Progenitor cell of endocrine pancreas (in vitro differentiated cells): Measurements from ENCODE around the gene ACBD6. TPM values are rescaled to one million over a fixed set of nuclear protein-coding genes. Genes with fewer than 3 reads are reported as not detected.

Experiments
- DNase-seq: peaks from one replicate; pipeline ENCODE4 v3.0.0; 2021; ENCODE audit warnings: low spot score; ENCODE audit not compliant: unreplicated experiment
- H3K27ac Mint-ChIP-seq: 2 replicates; pipeline ENCODE4 v1.8.0; 2021; ENCODE audit warnings: mild to moderate bottlenecking, moderate library complexity, mixed read lengths
- H3K27me3 Mint-ChIP-seq: 2 replicates; pipeline ENCODE4 v1.8.0; 2021; ENCODE audit warnings: mixed read lengths
- H3K36me3 Mint-ChIP-seq: 2 replicates; pipeline ENCODE4 v1.8.0; 2022; ENCODE audit warnings: mixed read lengths; ENCODE audit not compliant: insufficient read depth
- H3K4me1 Mint-ChIP-seq: 2 replicates; pipeline ENCODE4 v1.8.0; 2021; ENCODE audit warnings: low read depth, mixed read lengths
- H3K4me3 Mint-ChIP-seq: 2 replicates; pipeline ENCODE4 v1.8.0; 2021; ENCODE audit warnings: low read depth, mild to moderate bottlenecking, moderate library complexity, mixed read lengths
- H3K9me3 Mint-ChIP-seq: 2 replicates; pipeline ENCODE4 v1.8.0; 2021; ENCODE audit warnings: low read depth, mixed read lengths
- total RNA-seq: library from RNA; stranded (reverse); gene quantifications from 2 replicates; pipeline ENCODE4 v1.2.1, GENCODE V29; 2021
- TF ChIP-seq, protein P1 (sequence below): fragments of 200-600 bp; sonication (generic); IDR thresholded peaks from one replicate; pipeline ENCODE4 v1.5.0; 2021; ENCODE audit warnings: antibody characterized with exemption, mild to moderate bottlenecking; ENCODE audit not compliant: unreplicated experiment

ACBD6 gene
- total RNA-seq, 1 donor from 2014 or later, result 54.2 TPM

DNA sequence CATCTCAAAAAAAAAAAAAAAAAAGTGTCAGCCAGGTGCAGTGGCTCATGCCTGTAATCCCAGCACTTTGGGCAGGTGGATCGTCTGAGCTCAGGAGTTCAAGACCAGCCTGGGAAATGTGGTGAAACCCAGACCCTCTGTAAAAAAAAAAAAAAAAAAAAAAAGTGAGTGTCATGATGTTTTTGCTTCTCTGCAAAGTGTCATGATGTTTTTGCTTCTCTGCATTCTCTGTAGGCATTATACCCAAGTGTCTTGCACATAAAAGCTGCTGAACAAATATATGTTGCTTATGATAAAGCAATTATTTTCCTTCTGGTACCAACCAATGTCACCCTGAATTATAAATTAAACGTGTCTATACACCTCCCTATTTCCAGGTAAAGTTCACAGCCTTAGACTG, 1.7 kb downstream of the ACBD6 start:
- no peak for DNase-seq
- H3K36me3 Mint-ChIP-seq, result peaks cover 1% of the 10 kb centered on the region
- peaks cover 20% of the 10 kb centered on the region for H3K4me1 Mint-ChIP-seq
- peak overlapping the region; percentile 58 for H3K4me3 Mint-ChIP-seq
- H3K27me3 Mint-ChIP-seq, result peaks cover 12% of the 10 kb centered on the region
- no peaks in the 10 kb centered on the region for H3K9me3 Mint-ChIP-seq
- TF ChIP-seq, protein P1, sequence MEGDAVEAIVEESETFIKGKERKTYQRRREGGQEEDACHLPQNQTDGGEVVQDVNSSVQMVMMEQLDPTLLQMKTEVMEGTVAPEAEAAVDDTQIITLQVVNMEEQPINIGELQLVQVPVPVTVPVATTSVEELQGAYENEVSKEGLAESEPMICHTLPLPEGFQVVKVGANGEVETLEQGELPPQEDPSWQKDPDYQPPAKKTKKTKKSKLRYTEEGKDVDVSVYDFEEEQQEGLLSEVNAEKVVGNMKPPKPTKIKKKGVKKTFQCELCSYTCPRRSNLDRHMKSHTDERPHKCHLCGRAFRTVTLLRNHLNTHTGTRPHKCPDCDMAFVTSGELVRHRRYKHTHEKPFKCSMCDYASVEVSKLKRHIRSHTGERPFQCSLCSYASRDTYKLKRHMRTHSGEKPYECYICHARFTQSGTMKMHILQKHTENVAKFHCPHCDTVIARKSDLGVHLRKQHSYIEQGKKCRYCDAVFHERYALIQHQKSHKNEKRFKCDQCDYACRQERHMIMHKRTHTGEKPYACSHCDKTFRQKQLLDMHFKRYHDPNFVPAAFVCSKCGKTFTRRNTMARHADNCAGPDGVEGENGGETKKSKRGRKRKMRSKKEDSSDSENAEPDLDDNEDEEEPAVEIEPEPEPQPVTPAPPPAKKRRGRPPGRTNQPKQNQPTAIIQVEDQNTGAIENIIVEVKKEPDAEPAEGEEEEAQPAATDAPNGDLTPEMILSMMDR, result no peak
- H3K27ac Mint-ChIP-seq, result no peak overlapping the region

DNA sequence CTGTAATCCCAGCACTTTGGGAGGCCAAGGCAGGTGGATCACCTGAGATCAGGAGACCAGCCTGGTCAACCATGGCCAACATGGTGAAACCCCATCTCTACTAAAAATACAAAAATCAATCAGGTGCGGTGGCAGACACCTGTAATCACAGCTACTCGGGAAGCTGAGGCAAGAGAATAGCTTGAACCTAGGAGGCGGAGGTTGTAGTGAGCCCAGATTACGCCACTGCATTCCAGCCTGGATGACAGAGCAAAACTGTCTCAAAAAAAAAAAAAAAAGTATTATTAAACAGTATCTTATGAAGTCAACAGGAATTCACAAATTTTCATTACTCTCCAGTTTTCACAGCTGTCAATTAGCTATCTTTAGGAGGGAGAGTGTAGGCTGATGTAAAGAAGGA, 3.8 kb downstream of the ACBD6 start:
- DNase-seq, result no peak
- Mint-ChIP-seq H3K36me3 (peaks cover 3% of the 10 kb centered on the region), H3K4me1 (peaks cover 20% of the 10 kb centered on the region), H3K27me3 (peaks cover 6% of the 10 kb centered on the region), H3K27ac (no peak overlapping the region), H3K9me3 (no peaks in the 10 kb centered on the region), H3K4me3 (no peak overlapping the region)
- TF ChIP-seq, protein P1, result no peak

DNA sequence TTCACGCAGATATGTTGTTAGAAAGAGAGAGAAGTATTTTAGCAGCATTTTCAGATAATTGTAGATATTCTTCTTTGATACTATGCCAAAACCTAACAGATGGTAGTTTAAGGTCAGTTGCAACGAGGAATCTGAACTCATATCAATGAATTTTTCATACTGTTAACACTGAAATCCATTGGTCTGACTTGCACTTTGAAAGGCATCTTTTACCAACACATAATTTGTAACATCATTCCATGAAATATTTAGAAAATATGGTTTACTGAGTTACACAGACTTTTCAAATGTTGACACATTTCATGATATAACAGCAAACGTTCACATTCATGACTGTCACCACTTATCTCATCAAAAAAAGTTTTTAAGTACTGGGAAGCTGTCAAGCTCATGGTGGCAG, 4.6 kb downstream of the ACBD6 start:
- peaks cover 16% of the 10 kb centered on the region for H3K4me1 Mint-ChIP-seq
- H3K27me3 Mint-ChIP-seq, result no peaks in the 10 kb centered on the region
- H3K27ac Mint-ChIP-seq, result no peak overlapping the region
- H3K9me3 Mint-ChIP-seq, result no peaks in the 10 kb centered on the region
- DNase-seq, result no peak
- H3K36me3 Mint-ChIP-seq, result peaks cover 6% of the 10 kb centered on the region
- H3K4me3 Mint-ChIP-seq, result no peak overlapping the region
- TF ChIP-seq, protein P1, result no peak

DNA sequence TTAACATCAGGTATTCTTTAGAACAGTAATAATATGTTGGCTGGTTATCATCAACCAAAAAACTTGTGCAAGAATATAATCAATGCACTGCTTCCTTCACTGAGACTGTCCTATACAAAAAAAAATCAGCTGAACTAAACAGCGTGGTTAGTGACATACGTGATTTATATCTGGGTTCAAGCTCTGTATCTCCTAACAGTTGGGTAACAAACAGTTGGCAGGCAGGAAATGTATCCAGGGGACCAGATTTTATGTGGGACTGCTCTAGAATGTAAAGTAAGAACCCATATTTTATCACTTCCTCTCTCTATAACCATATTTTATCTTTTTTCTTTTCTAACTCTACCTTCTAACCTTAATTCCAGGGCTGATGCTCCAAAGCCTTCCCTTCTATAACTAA, 8.0 kb downstream of the ACBD6 start:
- no peak overlapping the region for H3K4me3 Mint-ChIP-seq
- TF ChIP-seq, protein P1, result no peak
- no peak for DNase-seq
- peaks cover 2% of the 10 kb centered on the region for H3K4me1 Mint-ChIP-seq
- no peak overlapping the region for H3K27ac Mint-ChIP-seq
- H3K27me3 Mint-ChIP-seq, result no peaks in the 10 kb centered on the region
- no peaks in the 10 kb centered on the region for H3K9me3 Mint-ChIP-seq
- H3K36me3 Mint-ChIP-seq, result peaks cover 8% of the 10 kb centered on the region

DNA sequence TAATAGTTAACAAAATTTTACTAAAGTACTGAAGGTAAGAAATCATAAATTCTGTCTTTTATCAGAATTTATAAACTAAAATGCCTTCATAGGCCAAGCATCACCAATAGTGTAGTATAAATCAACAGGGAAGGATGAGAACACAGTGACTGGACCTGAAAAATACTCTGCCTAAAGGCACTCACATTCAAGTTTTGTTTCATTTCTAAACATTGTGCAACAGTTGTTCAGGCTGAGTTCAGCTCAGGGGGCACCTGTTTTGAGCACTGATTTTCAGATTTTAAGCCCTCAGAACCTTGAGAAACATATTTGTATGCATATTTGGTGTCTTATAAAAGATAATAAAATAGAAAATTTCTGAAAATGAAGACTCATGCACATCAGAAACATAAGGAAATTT, 12.4 kb downstream of the ACBD6 start:
- DNase-seq, result no peak
- TF ChIP-seq, protein P1, result no peak
- Mint-ChIP-seq H3K27ac (no peak overlapping the region), H3K4me1 (peaks cover 13% of the 10 kb centered on the region), H3K9me3 (no peaks in the 10 kb centered on the region), H3K27me3 (no peaks in the 10 kb centered on the region), H3K4me3 (no peak overlapping the region), H3K36me3 (peaks cover 16% of the 10 kb centered on the region)
